Measurements from ENCODE around the gene SBK1.

- no peak for TF ChIP-seq CTCF (IDR thresholded peaks at IDR 0.05)
- TF ChIP-seq POLR2A (IDR thresholded peaks at IDR 0.05): no peak
Measured at GRCh38 chr16:28320741-28321140, 28.4 kb downstream of the SBK1 start.

Measured in stomach (tissue), 4 donors.